HCT116 (cell line): ENCODE results near the gene SHF. TPM values are rescaled to one million over a fixed set of nuclear protein-coding genes. Genes with fewer than 3 reads are reported as not detected.

Source experiments
- ATAC-seq: fragments of 200-7000 bp; cut with Tn5 transposase; 2 replicates; pipeline ENCODE4 v1.9.1; 2020; ENCODE audit warnings: mild to moderate bottlenecking, moderate library complexity
- BruUV-seq: library from RNA; stranded (reverse); fragments of 400-500 nt; replicated peaks from 2 replicates; lab custom pipeline; 2021; lab: Mats Ljungman, UMichigan
- CTCF ChIA-PET: fragments of 300-600 bp; sonication (Branson Sonifier 250); formaldehyde crosslinking; loops from one replicate; lab custom pipeline; 2021; ENCODE audit warnings: antibody characterized with exemption; lab: Charles Lee
- POLR2A ChIA-PET: fragments of 300-600, 350-600 bp; sonication (Branson Sonifier 250); formaldehyde crosslinking; loops from one replicate; lab custom pipeline; 2021; ENCODE audit warnings: antibody characterized with exemption; lab: Charles Lee
- RAD21 ChIA-PET, 2 experiments: fragments of 300-600 bp; sonication (Branson Sonifier 250); formaldehyde crosslinking; loops; one replicate each; lab custom pipeline; 2023; ENCODE audit warnings: low total read pairs in 2 of 2; ENCODE audit not compliant: uncharacterized antibody in 2 of 2, unreplicated experiment in 2 of 2, low non-redundant PET in 1 of 2; lab: Charles Lee
- DNase-seq: peaks from one replicate; pipeline ENCODE4 v3.0.0-alpha.2; 2010; ENCODE audit warnings: low read depth, low spot score
- H2AFZ ChIP-seq: fragments of 200-600 bp; shearing (Covaris generic), sonication (generic); 2 replicates; pipeline ENCODE4 v1.6.1; 2017; ENCODE audit warnings: low read depth, mixed run types, mixed read lengths, antibody characterized with exemption, low read length; ENCODE audit not compliant: poor library complexity, severe bottlenecking
- H3K27ac ChIP-seq: 2 replicates; pipeline ENCODE4 v1.5.1; 2012; ENCODE audit warnings: low read depth, low read length
- H3K27me3 ChIP-seq: fragments of 200-600 bp; sonication (generic); 2 replicates; pipeline ENCODE4 v1.6.1; 2016; ENCODE audit warnings: mixed run types, low read length, mixed read lengths; ENCODE audit not compliant: insufficient read depth
- H3K36me3 ChIP-seq, 2 experiments: fragments of 200-500 bp in 1 of 2; fragments of 200-600 bp in 1 of 2; sonication (Bioruptor generic) in 1 of 2; sonication (generic) in 1 of 2; 2 replicates each; pipeline versions ENCODE4 v1.5.1 to v1.6.1; 2014 to 2016; ENCODE audit warnings: low read length in 2 of 2, inconsistent platforms in 1 of 2, mixed read lengths in 1 of 2, mixed run types in 1 of 2; ENCODE audit not compliant: insufficient read depth in 2 of 2, control insufficient read depth in 1 of 2
- H3K4me1 ChIP-seq, 2 experiments: fragments of 200-600 bp in 1 of 2; sonication (generic) in 1 of 2; 2 replicates each; pipeline versions ENCODE4 v1.5.1 to v1.6.1; 2012 to 2017; ENCODE audit warnings: low read length in 2 of 2, inconsistent platforms in 1 of 2, mild to moderate bottlenecking in 1 of 2, mixed read lengths in 1 of 2, mixed run types in 1 of 2, moderate library complexity in 1 of 2; ENCODE audit not compliant: insufficient read depth in 2 of 2, control insufficient read depth in 1 of 2
- H3K4me2 ChIP-seq: fragments of 200-600 bp; sonication (generic); 2 replicates; pipeline ENCODE4 v1.6.1; 2017; ENCODE audit warnings: mixed run types, low read length, mixed read lengths
- H3K4me3 ChIP-seq, 2 experiments: fragments of 200-600 bp in 1 of 2; sonication (generic) in 1 of 2; replicated peaks in 1 of 2; 2 replicates each; pipeline ENCODE4 v1.5.1; 2011 to 2016; ENCODE audit warnings: low read length in 2 of 2, control low read depth in 1 of 2, low read depth in 1 of 2, mild to moderate bottlenecking in 1 of 2, mixed read lengths in 1 of 2, mixed run types in 1 of 2
- H3K79me2 ChIP-seq: fragments of 200-600 bp; sonication (generic); 2 replicates; pipeline ENCODE4 v1.6.1; 2017; ENCODE audit warnings: mild to moderate bottlenecking, mixed run types, low read length, moderate library complexity, mixed read lengths; ENCODE audit not compliant: insufficient read depth
- H3K9ac ChIP-seq: fragments of 200-600 bp; sonication (generic); 2 replicates; pipeline ENCODE4 v1.6.1; 2016; ENCODE audit warnings: low read length, mixed read lengths
- H3K9me2 ChIP-seq: fragments of 200-600 bp; sonication (generic), shearing (Covaris generic); 2 replicates; pipeline ENCODE4 v1.6.1; 2017; ENCODE audit warnings: mixed run types, mild to moderate bottlenecking, moderate library complexity; ENCODE audit not compliant: insufficient read depth
- H3K9me3 ChIP-seq, 2 experiments: fragments of 200-500 bp in 1 of 2; fragments of 200-600 bp in 1 of 2; sonication (Bioruptor generic) in 1 of 2; sonication (generic) in 1 of 2; 2 replicates each; pipeline ENCODE4 v1.6.1; 2014 to 2017; ENCODE audit warnings: low read length in 2 of 2, mixed read lengths in 2 of 2, inconsistent platforms in 1 of 2, low read depth in 1 of 2, mild to moderate bottlenecking in 1 of 2, mixed run types in 1 of 2, moderate library complexity in 1 of 2; ENCODE audit not compliant: control insufficient read depth in 1 of 2, insufficient read depth in 1 of 2
- H4K20me1 ChIP-seq: fragments of 200-600 bp; sonication (generic), shearing (Covaris generic); 2 replicates; pipeline ENCODE4 v1.6.1; 2017; ENCODE audit warnings: mixed run types, mild to moderate bottlenecking, moderate library complexity; ENCODE audit not compliant: insufficient read depth
- CBX3 ChIP-seq: IDR thresholded peaks from 2 replicates; pipeline ENCODE4 v1.6.1; 2012; ENCODE audit warnings: low read depth
- ELF1 ChIP-seq: IDR thresholded peaks from 2 replicates; pipeline ENCODE4 v1.6.1; 2012; ENCODE audit warnings: low read depth, borderline replicate concordance
- EZH2 ChIP-seq: fragments of 200-600 bp; sonication (generic); IDR thresholded peaks from 2 replicates; pipeline ENCODE4 v1.6.1; 2017; ENCODE audit warnings: antibody characterized with exemption, mixed run types
- FOSL1 ChIP-seq: IDR thresholded peaks from 2 replicates; pipeline ENCODE4 v1.6.1; 2012; ENCODE audit warnings: low read depth
- POLR2A ChIP-seq: IDR thresholded peaks from 2 replicates; pipeline ENCODE4 v1.7.0; 2011; ENCODE audit warnings: borderline replicate concordance; ENCODE audit not compliant: insufficient read depth, insufficient read length; ENCODE audit errors: extremely low read depth
- RAD21 ChIP-seq: IDR thresholded peaks from 2 replicates; pipeline ENCODE4 v1.6.1; 2012; ENCODE audit warnings: low read depth, mild to moderate bottlenecking
- SP1 ChIP-seq: IDR thresholded peaks from 2 replicates; pipeline ENCODE4 v1.6.1; 2012; ENCODE audit warnings: low read depth
- TCF7L2 ChIP-seq: IDR thresholded peaks from 2 replicates; pipeline ENCODE4 v1.7.0; 2011; ENCODE audit warnings: borderline replicate concordance, inconsistent platforms; ENCODE audit not compliant: insufficient read depth, insufficient read length; ENCODE audit errors: extremely low read depth
- YY1 ChIP-seq: IDR thresholded peaks from 2 replicates; pipeline ENCODE4 v1.6.1; 2011; ENCODE audit warnings: low read length, low read depth, moderate library complexity, mild to moderate bottlenecking; ENCODE audit not compliant: insufficient replicate concordance; ENCODE audit errors: extremely low read depth
- ZFX ChIP-seq: fragments of 450-650 bp; IDR thresholded peaks from 2 replicates; pipeline ENCODE4 v1.6.1; 2017
- intact Hi-C: fragments of 100-400 bp; cut with micrococcal nuclease; formaldehyde crosslinking; loops from 2 replicates; pipeline ENCODE4 v1.10.0; 2022
- total RNA-seq: library from RNA; stranded (reverse); gene quantifications from one replicate; pipeline ENCODE4 v1.2.1, GENCODE V29; 2021; ENCODE audit not compliant: unreplicated experiment
- TF ChIP-seq, protein P1 (sequence below): IDR thresholded peaks from 2 replicates; pipeline ENCODE4 v1.6.1; 2012
- TF ChIP-seq, protein P2 (sequence below): IDR thresholded peaks from 2 replicates; pipeline ENCODE4 v1.6.1; 2011; ENCODE audit warnings: mild to moderate bottlenecking, low read length, moderate library complexity; ENCODE audit not compliant: insufficient replicate concordance; ENCODE audit errors: extremely low read depth

SHF gene
- total RNA-seq, 1 experiment from 2014 or later, result 2.6 TPM

DNA sequence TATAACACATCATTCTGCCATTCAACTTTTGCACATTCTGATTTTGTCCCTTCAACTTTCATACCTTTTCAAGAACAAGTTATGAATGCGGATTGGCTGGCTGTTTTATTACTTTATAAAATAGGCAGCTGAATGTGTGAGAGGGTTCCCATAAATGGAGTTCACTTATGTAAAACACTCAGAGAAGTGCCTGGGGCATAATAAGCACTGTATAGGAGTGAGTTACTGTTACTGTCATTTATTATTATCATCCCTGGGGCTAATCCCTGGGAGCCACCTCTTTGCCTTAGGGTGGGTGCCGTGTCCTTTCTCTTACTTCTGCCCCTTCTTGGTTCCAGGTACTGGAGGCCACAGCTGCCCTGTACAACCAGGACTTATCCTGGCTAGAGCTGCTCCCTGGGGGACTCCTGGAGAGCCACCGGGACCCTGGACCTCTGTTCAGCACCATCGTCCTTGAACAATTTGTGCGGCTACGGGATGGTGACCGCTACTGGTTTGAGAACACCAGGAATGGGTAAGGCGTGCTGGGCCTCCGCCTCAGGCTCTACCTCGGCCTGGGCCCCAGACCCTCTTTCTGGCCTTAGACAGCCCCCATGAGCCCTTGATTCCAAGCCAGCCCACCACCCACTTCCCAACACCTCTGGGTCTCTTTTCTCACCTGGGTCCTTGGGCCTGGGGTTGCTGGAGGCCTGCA, 47.1 kb downstream of the SHF start:
- Histone ChIP-seq H4K20me1 (no peaks in the 10 kb centered on the region), H3K9ac (no peak overlapping the region), H3K79me2 (no peaks in the 10 kb centered on the region), H3K36me3 (peaks cover 0 to 5% of the 10 kb centered on the region in 2 experiments; a peak in 1 of 4 replicates), H3K9me3 (no peaks in the 10 kb centered on the region), H3K4me2 (no peak overlapping the region), H3K27ac (no peak overlapping the region), H3K27me3 (no peaks in the 10 kb centered on the region), H2AFZ (no peak overlapping the region), H3K4me3 (no peak overlapping the region), H3K9me2 (no peaks in the 10 kb centered on the region), H3K4me1 (no peaks in the 10 kb centered on the region)
- intact Hi-C loops, result no loop called here
- no peak for ATAC-seq
- POLR2A ChIA-PET, result no interaction called here
- no peak for TF ChIP-seq CBX3
- no peak for TF ChIP-seq TCF7L2
- TF ChIP-seq, protein P1, sequence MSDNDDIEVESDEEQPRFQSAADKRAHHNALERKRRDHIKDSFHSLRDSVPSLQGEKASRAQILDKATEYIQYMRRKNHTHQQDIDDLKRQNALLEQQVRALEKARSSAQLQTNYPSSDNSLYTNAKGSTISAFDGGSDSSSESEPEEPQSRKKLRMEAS, result no peak
- no peak for TF ChIP-seq ZFX
- TF ChIP-seq, protein P2, sequence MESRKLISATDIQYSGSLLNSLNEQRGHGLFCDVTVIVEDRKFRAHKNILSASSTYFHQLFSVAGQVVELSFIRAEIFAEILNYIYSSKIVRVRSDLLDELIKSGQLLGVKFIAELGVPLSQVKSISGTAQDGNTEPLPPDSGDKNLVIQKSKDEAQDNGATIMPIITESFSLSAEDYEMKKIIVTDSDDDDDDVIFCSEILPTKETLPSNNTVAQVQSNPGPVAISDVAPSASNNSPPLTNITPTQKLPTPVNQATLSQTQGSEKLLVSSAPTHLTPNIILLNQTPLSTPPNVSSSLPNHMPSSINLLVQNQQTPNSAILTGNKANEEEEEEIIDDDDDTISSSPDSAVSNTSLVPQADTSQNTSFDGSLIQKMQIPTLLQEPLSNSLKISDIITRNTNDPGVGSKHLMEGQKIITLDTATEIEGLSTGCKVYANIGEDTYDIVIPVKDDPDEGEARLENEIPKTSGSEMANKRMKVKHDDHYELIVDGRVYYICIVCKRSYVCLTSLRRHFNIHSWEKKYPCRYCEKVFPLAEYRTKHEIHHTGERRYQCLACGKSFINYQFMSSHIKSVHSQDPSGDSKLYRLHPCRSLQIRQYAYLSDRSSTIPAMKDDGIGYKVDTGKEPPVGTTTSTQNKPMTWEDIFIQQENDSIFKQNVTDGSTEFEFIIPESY, result no peak
- no peak for TF ChIP-seq ELF1
- no peak for TF ChIP-seq YY1
- no peak for TF ChIP-seq POLR2A
- TF ChIP-seq RAD21, result no peak
- TF ChIP-seq EZH2, result no peak
- no peak for TF ChIP-seq FOSL1
- TF ChIP-seq SP1, result no peak
- CTCF ChIA-PET, result interaction anchor here (1.0 to 1.2 kb wide), 2 partner anchors 14 to 23 kb away, joined by 3 to 4 read pairs; no protein-coding TSS in a partner anchor
- RAD21 ChIA-PET, result no interaction called here
- BruUV-seq, result no TSS peak
- DNase-seq, result no peak
